NCI-H1092 (cell line): Measurements from ENCODE around the gene PCDHA13.
A peak's percentile ranks its signal among the peaks of the same experiment; 100 is the strongest.
"Not testable (repeated sequence)": the region's sequence is repeated elsewhere in the genome, so short reads cannot be mapped to it uniquely, and the experiment has no call there.

ENCODE experiments used
- DNase-seq: peaks from one replicate; lab custom pipeline; 2025; lab: John Stamatoyannopoulos, UW

The PCDHA13 gene

DNA sequence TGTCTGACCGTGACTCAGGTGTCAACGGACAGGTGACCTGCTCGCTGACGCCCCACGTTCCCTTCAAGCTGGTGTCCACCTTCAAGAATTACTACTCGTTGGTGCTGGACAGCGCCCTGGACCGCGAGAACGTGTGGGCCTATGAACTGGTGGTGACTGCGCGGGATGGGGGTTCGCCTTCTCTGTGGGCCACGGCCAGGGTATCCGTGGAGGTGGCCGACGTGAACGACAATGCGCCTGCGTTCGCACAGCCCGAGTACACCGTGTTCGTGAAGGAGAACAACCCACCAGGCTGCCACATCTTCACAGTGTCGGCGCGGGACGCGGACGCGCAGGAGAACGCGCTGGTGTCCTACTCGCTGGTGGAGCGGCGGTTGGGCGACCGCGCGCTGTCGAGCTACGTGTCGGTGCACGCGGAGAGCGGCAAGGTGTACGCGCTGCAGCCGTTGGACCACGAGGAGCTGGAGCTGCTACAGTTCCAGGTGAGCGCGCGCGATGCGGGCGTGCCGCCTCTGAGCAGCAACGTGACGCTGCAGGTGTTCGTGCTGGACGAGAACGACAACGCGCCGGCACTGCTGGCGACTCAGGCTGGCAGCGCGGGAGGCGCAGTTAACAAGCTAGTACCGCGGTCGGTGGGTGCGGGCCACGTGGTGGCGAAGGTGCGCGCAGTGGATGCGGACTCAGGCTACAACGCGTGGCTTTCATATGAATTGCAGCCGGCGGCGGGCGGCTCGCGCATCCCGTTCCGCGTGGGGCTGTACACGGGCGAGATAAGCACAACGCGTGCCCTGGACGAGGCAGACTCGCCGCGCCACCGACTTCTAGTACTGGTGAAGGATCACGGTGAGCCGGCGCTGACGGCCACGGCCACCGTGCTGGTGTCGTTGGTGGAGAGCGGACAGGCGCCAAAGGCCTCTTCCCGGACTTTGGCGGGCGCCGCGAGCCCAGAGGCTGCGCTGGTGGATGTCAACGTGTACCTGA, 11.4 kb upstream of the PCDHA13 start:
- DNase-seq = no peak

DNA sequence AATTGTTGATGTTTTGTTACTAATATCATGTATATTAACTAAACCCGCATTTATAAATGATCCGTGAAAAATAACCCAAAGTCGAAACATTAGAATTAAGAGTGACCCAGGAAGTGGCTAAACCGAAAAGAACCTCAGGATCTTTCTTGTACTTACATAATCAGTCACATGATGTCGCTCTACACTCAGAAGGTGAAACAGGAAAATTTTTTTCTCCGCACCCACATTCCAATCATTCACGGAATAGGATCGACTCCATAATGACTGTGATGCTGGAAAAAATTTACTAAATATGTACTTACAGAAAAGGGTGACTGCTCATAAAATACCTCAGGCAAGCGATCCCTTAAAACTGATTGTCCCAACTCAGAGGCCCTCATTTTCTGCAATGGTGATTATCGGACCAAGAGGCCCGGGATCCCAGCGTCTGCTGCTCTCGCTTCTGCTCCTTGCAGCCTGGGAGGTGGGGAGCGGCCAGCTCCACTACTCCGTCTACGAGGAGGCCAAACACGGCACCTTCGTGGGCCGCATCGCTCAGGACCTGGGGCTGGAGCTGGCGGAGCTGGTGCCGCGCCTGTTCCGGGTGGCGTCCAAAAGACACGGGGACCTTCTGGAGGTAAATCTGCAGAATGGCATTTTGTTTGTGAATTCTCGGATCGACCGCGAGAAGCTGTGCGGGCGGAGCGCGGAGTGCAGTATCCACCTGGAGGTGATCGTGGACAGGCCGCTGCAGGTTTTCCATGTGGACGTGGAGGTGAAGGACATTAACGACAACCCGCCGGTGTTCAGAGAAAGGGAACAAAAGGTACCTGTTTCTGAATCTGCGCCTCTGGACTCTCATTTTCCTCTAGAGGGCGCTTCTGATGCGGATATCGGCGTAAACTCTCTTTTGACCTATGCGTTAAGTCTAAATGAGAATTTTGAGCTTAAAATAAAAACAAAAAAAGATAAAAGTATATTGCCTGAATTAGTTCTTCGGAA, 6.5 kb upstream of the PCDHA13 start, which contains the start of gene PCDHA12:
TSS of gene PCDHA12 (plus strand) at position 224 of the 981 bp plus-strand sequence. CDS start at position 389, 165 bp downstream.
- no peak for DNase-seq

DNA sequence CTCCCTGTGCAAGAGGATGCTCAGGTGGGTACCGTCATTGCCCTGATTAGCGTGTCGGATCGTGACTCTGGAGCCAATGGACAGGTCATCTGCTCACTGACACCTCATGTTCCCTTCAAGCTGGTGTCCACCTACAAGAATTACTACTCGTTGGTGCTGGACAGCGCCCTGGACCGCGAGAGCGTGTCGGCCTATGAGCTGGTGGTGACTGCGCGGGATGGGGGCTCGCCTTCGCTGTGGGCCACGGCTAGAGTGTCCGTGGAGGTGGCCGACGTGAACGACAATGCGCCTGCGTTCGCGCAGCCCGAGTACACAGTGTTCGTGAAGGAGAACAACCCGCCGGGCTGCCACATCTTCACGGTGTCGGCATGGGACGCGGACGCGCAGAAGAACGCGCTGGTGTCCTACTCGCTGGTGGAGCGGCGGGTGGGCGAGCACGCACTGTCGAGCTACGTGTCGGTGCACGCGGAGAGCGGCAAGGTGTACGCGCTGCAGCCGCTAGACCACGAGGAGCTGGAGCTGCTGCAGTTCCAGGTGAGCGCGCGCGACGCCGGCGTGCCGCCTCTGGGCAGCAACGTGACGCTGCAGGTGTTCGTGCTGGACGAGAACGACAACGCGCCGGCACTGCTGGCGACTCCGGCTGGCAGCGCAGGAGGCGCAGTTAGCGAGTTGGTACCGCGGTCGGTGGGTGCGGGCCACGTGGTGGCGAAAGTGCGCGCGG, 5.2 kb upstream of the PCDHA13 start:
- not testable (repeated sequence) for DNase-seq

DNA sequence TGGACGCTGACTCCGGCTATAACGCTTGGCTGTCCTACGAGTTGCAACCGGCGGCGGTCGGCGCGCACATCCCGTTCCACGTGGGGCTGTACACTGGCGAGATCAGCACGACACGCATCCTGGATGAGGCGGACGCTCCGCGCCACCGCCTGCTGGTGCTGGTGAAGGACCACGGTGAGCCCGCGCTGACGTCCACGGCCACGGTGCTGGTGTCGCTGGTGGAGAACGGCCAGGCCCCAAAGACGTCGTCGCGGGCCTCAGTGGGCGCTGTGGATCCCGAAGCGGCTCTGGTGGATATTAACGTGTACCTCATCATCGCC, 4.7 kb upstream of the PCDHA13 start:
- DNase-seq = no peak

DNA sequence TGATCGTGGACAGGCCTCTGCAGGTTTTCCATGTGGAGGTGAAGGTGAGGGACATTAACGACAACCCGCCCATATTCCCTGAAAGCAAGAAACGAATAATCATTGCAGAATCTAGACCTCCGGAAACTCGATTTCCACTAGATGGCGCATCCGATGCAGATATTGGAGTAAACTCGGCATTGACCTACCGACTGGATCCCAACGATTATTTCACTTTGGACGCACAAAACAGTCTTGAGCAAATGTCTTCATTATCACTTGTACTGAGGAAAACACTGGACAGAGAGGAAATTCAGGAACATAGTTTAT, 621 bp downstream of the PCDHA13 start:
- DNase-seq = no peak

DNA sequence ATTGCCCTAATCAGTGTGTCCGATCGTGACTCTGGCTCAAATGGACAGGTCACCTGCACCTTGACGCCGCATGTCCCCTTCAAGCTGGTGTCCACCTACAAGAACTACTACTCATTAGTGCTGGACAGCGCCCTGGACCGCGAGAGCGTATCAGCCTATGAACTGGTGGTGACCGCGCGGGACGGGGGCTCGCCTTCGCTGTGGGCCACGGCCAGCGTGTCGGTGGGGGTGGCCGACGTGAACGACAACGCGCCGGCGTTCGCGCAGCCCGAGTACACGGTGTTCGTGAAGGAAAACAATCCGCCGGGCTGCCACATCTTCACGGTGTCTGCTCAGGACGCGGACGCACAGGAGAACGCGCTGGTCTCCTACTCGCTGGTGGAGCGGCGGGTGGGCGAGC, 1.4 kb downstream of the PCDHA13 start:
- no peak for DNase-seq

DNA sequence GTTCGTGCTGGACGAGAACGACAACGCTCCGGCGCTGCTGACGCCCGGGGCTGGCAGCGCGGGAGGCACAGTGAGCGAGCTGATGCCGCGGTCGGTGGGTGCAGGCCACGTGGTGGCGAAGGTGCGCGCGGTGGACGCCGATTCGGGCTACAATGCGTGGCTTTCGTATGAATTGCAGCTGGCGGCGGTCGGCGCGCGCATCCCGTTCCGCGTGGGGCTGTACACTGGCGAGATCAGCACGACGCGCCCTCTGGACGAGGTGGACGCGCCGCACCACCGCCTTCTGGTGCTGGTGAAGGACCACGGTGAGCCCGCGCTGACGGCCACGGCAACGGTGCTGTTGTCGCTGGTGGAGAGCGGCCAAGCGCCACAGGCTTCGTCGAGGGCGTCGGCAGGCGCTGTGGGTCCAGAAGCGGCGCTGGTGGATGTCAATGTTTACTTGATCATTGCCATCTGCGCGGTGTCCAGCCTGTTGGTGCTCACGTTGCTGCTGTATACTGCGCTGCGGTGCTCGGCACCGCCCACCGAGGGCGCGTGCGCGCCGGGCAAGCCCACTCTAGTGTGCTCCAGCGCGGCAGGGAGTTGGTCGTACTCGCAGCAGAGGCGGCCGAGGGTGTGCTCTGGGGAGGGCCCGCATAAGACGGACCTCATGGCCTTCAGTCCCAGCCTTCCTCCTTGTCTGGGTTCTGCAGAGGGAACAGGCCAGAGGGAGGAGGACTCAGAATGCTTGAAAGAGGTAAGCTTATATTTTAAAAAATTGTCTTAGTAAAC, 2.2 kb downstream of the PCDHA13 start:
- DNase-seq = no peak

DNA sequence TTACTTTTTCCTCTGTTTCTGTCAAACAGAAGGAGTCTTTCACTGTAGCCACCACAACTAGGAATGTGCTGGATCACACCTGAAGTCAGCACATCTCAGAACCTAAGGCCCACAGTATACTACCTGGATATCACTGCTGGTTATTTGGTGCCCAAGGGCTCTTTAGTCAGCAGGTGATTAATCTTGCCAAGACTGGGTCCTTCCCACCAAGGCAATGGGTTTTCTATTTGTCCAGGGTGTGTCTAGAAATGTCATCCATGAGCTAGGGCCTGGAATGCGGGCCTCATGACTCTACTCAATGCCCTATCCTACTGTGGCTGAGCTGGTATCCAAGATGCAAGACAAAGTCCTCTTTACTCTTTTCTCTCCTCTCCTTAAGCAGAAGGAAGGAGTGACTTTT, 34.4 kb downstream of the PCDHA13 start:
- no peak for DNase-seq

DNA sequence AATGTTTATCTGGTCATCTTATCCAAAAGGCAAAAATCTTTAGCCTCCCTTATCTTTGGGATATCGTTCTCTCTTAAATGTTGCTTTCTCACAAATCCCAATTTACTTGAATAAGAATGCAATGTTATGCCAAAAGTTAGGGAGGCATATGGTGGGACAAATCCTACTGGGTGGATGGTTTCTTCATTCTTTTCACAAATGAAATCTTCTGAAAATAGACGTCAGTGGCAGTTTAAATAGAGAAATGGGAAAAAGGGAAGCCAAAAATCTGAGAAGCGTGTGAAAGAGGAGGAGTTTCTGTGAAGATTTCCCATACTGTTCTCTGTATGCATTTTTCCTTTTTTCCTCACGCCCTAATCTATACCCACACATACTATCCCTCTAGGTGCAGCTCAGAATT, 41.7 kb downstream of the PCDHA13 start:
- DNase-seq = no peak

DNA sequence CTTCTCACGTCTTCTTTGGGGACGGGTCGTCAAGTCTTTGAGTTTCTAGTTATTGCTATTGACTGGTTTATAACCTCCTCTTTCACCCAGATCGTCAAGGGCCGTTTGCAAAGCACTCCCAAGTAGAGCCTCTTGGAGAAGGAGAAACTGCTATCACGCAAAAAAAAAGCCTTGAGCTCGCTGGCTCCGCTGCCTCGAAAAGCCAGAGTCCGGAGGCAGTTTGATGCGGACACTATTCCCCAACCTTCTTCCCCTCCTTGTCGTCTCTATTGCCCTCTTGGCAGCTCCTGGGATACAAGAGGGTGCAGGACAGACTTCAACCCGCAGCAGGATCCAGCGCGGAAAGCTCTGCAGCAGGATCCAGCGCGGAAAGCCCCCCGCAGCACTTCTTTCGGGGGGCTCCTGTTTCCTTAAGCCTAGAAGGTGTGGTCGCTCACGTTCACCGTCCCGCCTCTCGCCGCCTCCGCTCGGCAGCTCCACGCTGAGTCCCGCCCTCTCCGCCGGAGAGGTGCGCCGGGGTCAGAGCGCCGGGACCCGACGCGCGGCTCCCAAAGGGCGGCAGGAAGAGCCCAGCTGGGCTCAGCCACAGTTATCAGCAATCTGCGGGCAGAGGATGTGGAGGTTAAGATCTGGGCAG, 44.0 kb downstream of the PCDHA13 start, which contains the start of gene PCDHAC1:
TSS of gene PCDHAC1 (plus strand) at position 494 of the 637 bp plus-strand sequence. CDS start 594 bp downstream, outside the sequence.
- DNase-seq = no peak

DNA sequence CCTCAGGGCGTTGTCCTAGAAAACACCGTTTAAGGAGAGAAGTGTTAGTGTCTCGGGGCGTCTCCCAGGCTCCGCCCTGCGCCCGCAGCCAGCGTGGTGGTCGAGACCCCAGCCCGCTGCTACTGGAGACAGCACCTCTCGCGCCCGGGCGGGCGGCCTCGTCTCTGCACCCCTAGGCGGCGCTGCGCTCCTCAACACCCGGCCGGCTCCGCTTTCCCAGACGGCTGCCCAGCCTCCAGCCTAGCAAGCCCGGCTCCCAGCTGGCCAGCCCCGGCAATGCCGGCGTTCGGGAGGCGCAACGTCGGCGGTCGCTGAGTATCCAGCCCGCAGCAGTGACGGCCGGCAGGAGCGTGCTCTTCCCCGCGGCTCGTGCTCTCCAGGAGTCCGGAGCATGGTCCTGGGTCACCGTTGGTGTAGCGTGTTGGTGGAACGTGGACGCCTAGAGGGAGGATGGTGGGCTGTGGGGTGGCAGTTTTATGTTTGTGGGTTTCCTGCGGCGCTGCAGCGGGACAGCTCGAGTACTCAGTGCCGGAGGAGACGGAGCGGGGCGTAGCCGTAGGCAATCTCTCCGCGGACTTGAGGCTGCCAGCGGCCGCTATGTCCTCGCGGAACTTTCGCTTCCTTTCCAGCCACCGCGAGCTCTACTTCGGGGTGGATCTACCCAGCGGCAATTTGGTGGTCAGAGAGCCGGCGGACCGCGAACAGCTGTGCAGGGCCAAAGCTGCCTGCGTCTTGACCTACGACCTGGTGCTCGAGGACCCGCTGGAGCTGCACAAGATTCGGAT, 44.7 kb downstream of the PCDHA13 start:
- peak; percentile 69 for DNase-seq

DNA sequence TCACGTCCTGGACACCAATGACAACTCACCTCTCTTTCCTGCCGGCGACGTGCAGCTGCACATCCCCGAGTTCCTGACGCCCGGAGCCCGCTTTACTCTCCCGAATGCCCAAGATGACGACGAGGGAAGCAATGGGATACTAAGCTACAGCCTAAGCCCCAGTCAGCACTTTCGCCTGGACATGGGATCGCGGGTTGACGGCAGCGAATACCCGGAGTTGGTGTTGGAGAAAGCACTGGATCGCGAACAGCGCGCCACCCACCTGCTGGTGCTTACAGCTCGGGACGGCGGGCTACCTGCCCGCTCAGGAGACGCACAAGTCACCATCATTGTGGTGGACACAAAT, 45.3 kb downstream of the PCDHA13 start:
- DNase-seq = no peak
